ENCODE data around the gene PCBP3.
"Not testable (repeated sequence)": the region's sequence is repeated elsewhere in the genome, so short reads cannot be mapped to it uniquely, and the experiment has no call there.

PCBP3 gene

GRCh38 chr21:45877171-45877438 is 233.6 kb downstream of the PCBP3 start:
- Histone ChIP-seq H3K4me1 (ENCODE audit: insufficient read depth, low read length) (peaks cover 18% of the 10 kb centered on the region), H2AFZ (ENCODE audit: low read depth, low read length) (no peak overlapping the region), H3K4me3 (ENCODE audit: low read length) (no peak overlapping the region), H3K27me3 (ENCODE audit: insufficient read depth, low read length) (peaks cover 3% of the 10 kb centered on the region), H3K9me3 (ENCODE audit: low read length) (peaks cover 2% of the 10 kb centered on the region), H3K36me3 (ENCODE audit: insufficient read depth, low read length) (no peaks in the 10 kb centered on the region)

- no peaks in the 10 kb centered on the region for H3K36me3 ChIP-seq (ENCODE audit: insufficient read depth, low read length)
- peaks cover 3% of the 10 kb centered on the region for H3K27me3 ChIP-seq (ENCODE audit: insufficient read depth, low read length)
- no peak overlapping the region for H2AFZ ChIP-seq (ENCODE audit: low read depth, low read length)
- H3K9me3 ChIP-seq (ENCODE audit: low read length): peaks cover 2% of the 10 kb centered on the region
- H3K4me1 ChIP-seq (ENCODE audit: insufficient read depth, low read length): peaks cover 18% of the 10 kb centered on the region
- H3K4me3 ChIP-seq (ENCODE audit: low read length): no peak overlapping the region
Measured at GRCh38 chr21:45877821-45878469, 234.4 kb downstream of the PCBP3 start.

GRCh38 chr21:45880097-45881068 is 236.9 kb downstream of the PCBP3 start:
- Histone ChIP-seq H3K36me3 (ENCODE audit: insufficient read depth, low read length) (no peaks in the 10 kb centered on the region), H3K4me1 (ENCODE audit: insufficient read depth, low read length) (peaks cover 16% of the 10 kb centered on the region), H3K27me3 (ENCODE audit: insufficient read depth, low read length) (peaks cover 9% of the 10 kb centered on the region), H3K9me3 (ENCODE audit: low read length) (peaks cover 2% of the 10 kb centered on the region), H3K4me3 (ENCODE audit: low read length) (no peak overlapping the region), H2AFZ (ENCODE audit: low read depth, low read length) (no peak overlapping the region)

- Histone ChIP-seq H3K36me3 (ENCODE audit: insufficient read depth, low read length) (no peaks in the 10 kb centered on the region), H3K4me3 (ENCODE audit: low read length) (no peak overlapping the region), H3K27me3 (ENCODE audit: insufficient read depth, low read length) (peaks cover 19% of the 10 kb centered on the region), H3K4me1 (ENCODE audit: insufficient read depth, low read length) (no peaks in the 10 kb centered on the region), H3K9me3 (ENCODE audit: low read length) (peaks cover 2% of the 10 kb centered on the region), H2AFZ (ENCODE audit: low read depth, low read length) (no peak overlapping the region)
Measured at GRCh38 chr21:45882645-45883044, 239.1 kb downstream of the PCBP3 start.

GRCh38 chr21:45883090-45883489 is 239.6 kb downstream of the PCBP3 start:
- H3K9me3 ChIP-seq (ENCODE audit: low read length): peaks cover 2% of the 10 kb centered on the region
- no peak overlapping the region for H2AFZ ChIP-seq (ENCODE audit: low read depth, low read length)
- no peak overlapping the region for H3K4me3 ChIP-seq (ENCODE audit: low read length)
- no peaks in the 10 kb centered on the region for H3K4me1 ChIP-seq (ENCODE audit: insufficient read depth, low read length)
- H3K27me3 ChIP-seq (ENCODE audit: insufficient read depth, low read length): peaks cover 16% of the 10 kb centered on the region
- H3K36me3 ChIP-seq (ENCODE audit: insufficient read depth, low read length): no peaks in the 10 kb centered on the region

GRCh38 chr21:45885597-45885929 is 242.0 kb downstream of the PCBP3 start:
- Histone ChIP-seq H3K27me3 (ENCODE audit: insufficient read depth, low read length) (peaks cover 23% of the 10 kb centered on the region), H3K4me3 (ENCODE audit: low read length) (no peak overlapping the region), H2AFZ (ENCODE audit: low read depth, low read length) (no peak overlapping the region), H3K9me3 (ENCODE audit: low read length) (no peaks in the 10 kb centered on the region), H3K4me1 (ENCODE audit: insufficient read depth, low read length) (peaks cover 4% of the 10 kb centered on the region), H3K36me3 (ENCODE audit: insufficient read depth, low read length) (no peaks in the 10 kb centered on the region)

GRCh38 chr21:45885930-45886601 is 242.5 kb downstream of the PCBP3 start:
- H3K36me3 ChIP-seq (ENCODE audit: insufficient read depth, low read length); H3K4me3 ChIP-seq (ENCODE audit: low read length); H3K4me1 ChIP-seq (ENCODE audit: insufficient read depth, low read length); H3K9me3 ChIP-seq (ENCODE audit: low read length); H2AFZ ChIP-seq (ENCODE audit: low read depth, low read length): not testable (repeated sequence)
- peaks cover 23% of the 10 kb centered on the region for H3K27me3 ChIP-seq (ENCODE audit: insufficient read depth, low read length)

- no peaks in the 10 kb centered on the region for H3K9me3 ChIP-seq (ENCODE audit: low read length)
- H3K4me3 ChIP-seq (ENCODE audit: low read length): no peak overlapping the region
- no peaks in the 10 kb centered on the region for H3K36me3 ChIP-seq (ENCODE audit: insufficient read depth, low read length)
- peaks cover 4% of the 10 kb centered on the region for H3K4me1 ChIP-seq (ENCODE audit: insufficient read depth, low read length)
- peaks cover 23% of the 10 kb centered on the region for H3K27me3 ChIP-seq (ENCODE audit: insufficient read depth, low read length)
- H2AFZ ChIP-seq (ENCODE audit: low read depth, low read length): no peak overlapping the region
Measured at GRCh38 chr21:45886610-45887026, 243.1 kb downstream of the PCBP3 start.

GRCh38 chr21:45887120-45887611 is 243.6 kb downstream of the PCBP3 start:
- Histone ChIP-seq H3K4me3 (ENCODE audit: low read length) (no peak overlapping the region), H3K27me3 (ENCODE audit: insufficient read depth, low read length) (peaks cover 23% of the 10 kb centered on the region), H3K4me1 (ENCODE audit: insufficient read depth, low read length) (peaks cover 4% of the 10 kb centered on the region), H2AFZ (ENCODE audit: low read depth, low read length) (no peak overlapping the region), H3K9me3 (ENCODE audit: low read length) (no peaks in the 10 kb centered on the region), H3K36me3 (ENCODE audit: insufficient read depth, low read length) (no peaks in the 10 kb centered on the region)

- Histone ChIP-seq H3K4me3 (ENCODE audit: low read length) (no peak overlapping the region), H3K36me3 (ENCODE audit: insufficient read depth, low read length) (no peaks in the 10 kb centered on the region), H3K4me1 (ENCODE audit: insufficient read depth, low read length) (peaks cover 4% of the 10 kb centered on the region), H3K27me3 (ENCODE audit: insufficient read depth, low read length) (peaks cover 23% of the 10 kb centered on the region), H3K9me3 (ENCODE audit: low read length) (no peaks in the 10 kb centered on the region), H2AFZ (ENCODE audit: low read depth, low read length) (no peak overlapping the region)
Measured at GRCh38 chr21:45887788-45888187, 244.3 kb downstream of the PCBP3 start.

- H3K4me3 ChIP-seq (ENCODE audit: low read length): no peak overlapping the region
- H3K9me3 ChIP-seq (ENCODE audit: low read length): no peaks in the 10 kb centered on the region
- peaks cover 24% of the 10 kb centered on the region for H3K27me3 ChIP-seq (ENCODE audit: insufficient read depth, low read length)
- no peak overlapping the region for H2AFZ ChIP-seq (ENCODE audit: low read depth, low read length)
- no peaks in the 10 kb centered on the region for H3K36me3 ChIP-seq (ENCODE audit: insufficient read depth, low read length)
- peaks cover 4% of the 10 kb centered on the region for H3K4me1 ChIP-seq (ENCODE audit: insufficient read depth, low read length)
Measured at GRCh38 chr21:45888386-45889009, 245.0 kb downstream of the PCBP3 start.

- no peaks in the 10 kb centered on the region for H3K9me3 ChIP-seq (ENCODE audit: low read length)
- no peaks in the 10 kb centered on the region for H3K36me3 ChIP-seq (ENCODE audit: insufficient read depth, low read length)
- peaks cover 28% of the 10 kb centered on the region for H3K27me3 ChIP-seq (ENCODE audit: insufficient read depth, low read length)
- H3K4me1 ChIP-seq (ENCODE audit: insufficient read depth, low read length): peaks cover 4% of the 10 kb centered on the region
- no peak overlapping the region for H2AFZ ChIP-seq (ENCODE audit: low read depth, low read length)
- H3K4me3 ChIP-seq (ENCODE audit: low read length): no peak overlapping the region
Measured at GRCh38 chr21:45889256-45889655, 245.7 kb downstream of the PCBP3 start.

GRCh38 chr21:45889961-45890360 is 246.4 kb downstream of the PCBP3 start:
- Histone ChIP-seq H2AFZ (ENCODE audit: low read depth, low read length) (no peak overlapping the region), H3K4me1 (ENCODE audit: insufficient read depth, low read length) (peaks cover 4% of the 10 kb centered on the region), H3K36me3 (ENCODE audit: insufficient read depth, low read length) (no peaks in the 10 kb centered on the region), H3K9me3 (ENCODE audit: low read length) (no peaks in the 10 kb centered on the region), H3K4me3 (ENCODE audit: low read length) (no peak overlapping the region), H3K27me3 (ENCODE audit: insufficient read depth, low read length) (peaks cover 27% of the 10 kb centered on the region)

Data from neuron (in vitro differentiated cells).